H1 (cell line): ENCODE results near the gene CREBL2. TPM values are rescaled to one million over a fixed set of nuclear protein-coding genes. Genes with fewer than 3 reads are reported as not detected.

Experiments
- CREB1 ChIP-seq: IDR thresholded peaks from 2 replicates; pipeline ENCODE4 v1.6.1; 2012; ENCODE audit warnings: inconsistent platforms
- NRF1 ChIP-seq: IDR thresholded peaks from 2 replicates; pipeline ENCODE4 v1.6.1; 2011; ENCODE audit warnings: mild to moderate bottlenecking, low read depth, low read length, improper control_type of control experiment
- SIX5 ChIP-seq: IDR thresholded peaks from 2 replicates; pipeline ENCODE4 v1.6.1; 2011; ENCODE audit warnings: mild to moderate bottlenecking, low read depth, low read length
- polyA plus RNA-seq, 7 experiments: library from polyadenylated mRNA; depleted of rRNA in 3 of 7; stranded (reverse) in 5 of 7; unstranded in 2 of 7; fragments of >200 nt in 5 of 7; fragments of 200-250 nt in 2 of 7; gene quantifications; 1 replicate in 5 of 7; 2 replicates in 1 of 7; 4 replicates in 1 of 7; pipeline versions ENCODE4 v1.2.1 to v1.2.3, GENCODE V29; 2011 to 2013; ENCODE audit warnings: missing spikeins in 2 of 7, mixed read lengths in 2 of 7
- total RNA-seq: library from RNA; stranded (reverse); fragmentation: NEBNext Ultra II Directional; extraction: Animal tissue kit (Norgen Biotek cat#: 25700); gene quantifications from 2 replicates; pipeline ENCODE4 v1.2.1, GENCODE V29; 2021
- TF ChIP-seq, protein P1 (sequence below): fragments of 300-600 bp; sonication (generic); IDR thresholded peaks from 2 replicates; pipeline ENCODE4 v1.7.1; 2012; ENCODE audit warnings: low read length, moderate library complexity, mild to moderate bottlenecking, inconsistent platforms; ENCODE audit not compliant: insufficient replicate concordance

Gene CREBL2
- total and polyA plus RNA-seq, 2 of the 8 experiments (the other 6 are each of a cell fraction or from before 2014, with no cell fraction given) = 9.8 to 18.3 TPM

DNA sequence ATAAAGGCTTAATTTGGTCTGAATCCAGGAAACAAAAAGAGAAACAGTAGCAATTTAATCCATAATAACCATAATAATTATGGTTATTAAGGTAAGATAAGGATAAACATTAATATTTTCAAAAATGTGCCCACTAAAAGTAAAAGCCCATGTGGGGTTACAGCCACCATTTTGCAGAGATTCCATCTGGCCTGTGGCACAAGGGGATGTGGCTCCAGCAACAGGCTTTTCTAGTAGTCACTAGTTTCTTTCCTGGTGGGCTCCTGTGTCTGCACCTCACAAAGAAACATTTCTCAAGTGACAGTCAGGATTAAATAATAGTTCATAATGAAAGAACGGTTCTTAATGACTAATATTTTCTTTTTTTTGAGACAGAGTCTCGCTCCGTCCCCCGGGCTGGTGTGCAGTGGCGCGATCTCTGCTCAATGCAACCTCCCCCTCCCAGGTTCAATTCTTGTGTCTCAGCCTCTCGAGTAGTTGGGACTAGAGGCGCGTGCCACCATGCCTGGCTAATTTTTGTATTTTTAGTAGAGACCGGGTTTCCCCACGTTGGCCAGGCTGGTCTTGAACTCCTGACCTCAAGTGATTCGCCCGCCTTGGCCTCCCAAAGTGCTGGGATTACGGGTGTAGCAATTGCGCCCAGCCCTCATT, 52.1 kb downstream of the CREBL2 start (continued):
- TF ChIP-seq, protein P1, sequence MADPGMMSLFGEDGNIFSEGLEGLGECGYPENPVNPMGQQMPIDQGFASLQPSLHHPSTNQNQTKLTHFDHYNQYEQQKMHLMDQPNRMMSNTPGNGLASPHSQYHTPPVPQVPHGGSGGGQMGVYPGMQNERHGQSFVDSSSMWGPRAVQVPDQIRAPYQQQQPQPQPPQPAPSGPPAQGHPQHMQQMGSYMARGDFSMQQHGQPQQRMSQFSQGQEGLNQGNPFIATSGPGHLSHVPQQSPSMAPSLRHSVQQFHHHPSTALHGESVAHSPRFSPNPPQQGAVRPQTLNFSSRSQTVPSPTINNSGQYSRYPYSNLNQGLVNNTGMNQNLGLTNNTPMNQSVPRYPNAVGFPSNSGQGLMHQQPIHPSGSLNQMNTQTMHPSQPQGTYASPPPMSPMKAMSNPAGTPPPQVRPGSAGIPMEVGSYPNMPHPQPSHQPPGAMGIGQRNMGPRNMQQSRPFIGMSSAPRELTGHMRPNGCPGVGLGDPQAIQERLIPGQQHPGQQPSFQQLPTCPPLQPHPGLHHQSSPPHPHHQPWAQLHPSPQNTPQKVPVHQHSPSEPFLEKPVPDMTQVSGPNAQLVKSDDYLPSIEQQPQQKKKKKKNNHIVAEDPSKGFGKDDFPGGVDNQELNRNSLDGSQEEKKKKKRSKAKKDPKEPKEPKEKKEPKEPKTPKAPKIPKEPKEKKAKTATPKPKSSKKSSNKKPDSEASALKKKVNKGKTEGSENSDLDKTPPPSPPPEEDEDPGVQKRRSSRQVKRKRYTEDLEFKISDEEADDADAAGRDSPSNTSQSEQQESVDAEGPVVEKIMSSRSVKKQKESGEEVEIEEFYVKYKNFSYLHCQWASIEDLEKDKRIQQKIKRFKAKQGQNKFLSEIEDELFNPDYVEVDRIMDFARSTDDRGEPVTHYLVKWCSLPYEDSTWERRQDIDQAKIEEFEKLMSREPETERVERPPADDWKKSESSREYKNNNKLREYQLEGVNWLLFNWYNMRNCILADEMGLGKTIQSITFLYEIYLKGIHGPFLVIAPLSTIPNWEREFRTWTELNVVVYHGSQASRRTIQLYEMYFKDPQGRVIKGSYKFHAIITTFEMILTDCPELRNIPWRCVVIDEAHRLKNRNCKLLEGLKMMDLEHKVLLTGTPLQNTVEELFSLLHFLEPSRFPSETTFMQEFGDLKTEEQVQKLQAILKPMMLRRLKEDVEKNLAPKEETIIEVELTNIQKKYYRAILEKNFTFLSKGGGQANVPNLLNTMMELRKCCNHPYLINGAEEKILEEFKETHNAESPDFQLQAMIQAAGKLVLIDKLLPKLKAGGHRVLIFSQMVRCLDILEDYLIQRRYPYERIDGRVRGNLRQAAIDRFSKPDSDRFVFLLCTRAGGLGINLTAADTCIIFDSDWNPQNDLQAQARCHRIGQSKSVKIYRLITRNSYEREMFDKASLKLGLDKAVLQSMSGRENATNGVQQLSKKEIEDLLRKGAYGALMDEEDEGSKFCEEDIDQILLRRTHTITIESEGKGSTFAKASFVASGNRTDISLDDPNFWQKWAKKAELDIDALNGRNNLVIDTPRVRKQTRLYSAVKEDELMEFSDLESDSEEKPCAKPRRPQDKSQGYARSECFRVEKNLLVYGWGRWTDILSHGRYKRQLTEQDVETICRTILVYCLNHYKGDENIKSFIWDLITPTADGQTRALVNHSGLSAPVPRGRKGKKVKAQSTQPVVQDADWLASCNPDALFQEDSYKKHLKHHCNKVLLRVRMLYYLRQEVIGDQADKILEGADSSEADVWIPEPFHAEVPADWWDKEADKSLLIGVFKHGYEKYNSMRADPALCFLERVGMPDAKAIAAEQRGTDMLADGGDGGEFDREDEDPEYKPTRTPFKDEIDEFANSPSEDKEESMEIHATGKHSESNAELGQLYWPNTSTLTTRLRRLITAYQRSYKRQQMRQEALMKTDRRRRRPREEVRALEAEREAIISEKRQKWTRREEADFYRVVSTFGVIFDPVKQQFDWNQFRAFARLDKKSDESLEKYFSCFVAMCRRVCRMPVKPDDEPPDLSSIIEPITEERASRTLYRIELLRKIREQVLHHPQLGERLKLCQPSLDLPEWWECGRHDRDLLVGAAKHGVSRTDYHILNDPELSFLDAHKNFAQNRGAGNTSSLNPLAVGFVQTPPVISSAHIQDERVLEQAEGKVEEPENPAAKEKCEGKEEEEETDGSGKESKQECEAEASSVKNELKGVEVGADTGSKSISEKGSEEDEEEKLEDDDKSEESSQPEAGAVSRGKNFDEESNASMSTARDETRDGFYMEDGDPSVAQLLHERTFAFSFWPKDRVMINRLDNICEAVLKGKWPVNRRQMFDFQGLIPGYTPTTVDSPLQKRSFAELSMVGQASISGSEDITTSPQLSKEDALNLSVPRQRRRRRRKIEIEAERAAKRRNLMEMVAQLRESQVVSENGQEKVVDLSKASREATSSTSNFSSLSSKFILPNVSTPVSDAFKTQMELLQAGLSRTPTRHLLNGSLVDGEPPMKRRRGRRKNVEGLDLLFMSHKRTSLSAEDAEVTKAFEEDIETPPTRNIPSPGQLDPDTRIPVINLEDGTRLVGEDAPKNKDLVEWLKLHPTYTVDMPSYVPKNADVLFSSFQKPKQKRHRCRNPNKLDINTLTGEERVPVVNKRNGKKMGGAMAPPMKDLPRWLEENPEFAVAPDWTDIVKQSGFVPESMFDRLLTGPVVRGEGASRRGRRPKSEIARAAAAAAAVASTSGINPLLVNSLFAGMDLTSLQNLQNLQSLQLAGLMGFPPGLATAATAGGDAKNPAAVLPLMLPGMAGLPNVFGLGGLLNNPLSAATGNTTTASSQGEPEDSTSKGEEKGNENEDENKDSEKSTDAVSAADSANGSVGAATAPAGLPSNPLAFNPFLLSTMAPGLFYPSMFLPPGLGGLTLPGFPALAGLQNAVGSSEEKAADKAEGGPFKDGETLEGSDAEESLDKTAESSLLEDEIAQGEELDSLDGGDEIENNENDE = no peak
- TF ChIP-seq NRF1 = no peak
- no peak for TF ChIP-seq SIX5
- no peak for TF ChIP-seq CREB1
